Ovary (tissue), 3 donors: ENCODE results near the gene ARAP1.

Source experiments
- POLR2A ChIP-seq: fragments of 450-650 bp; IDR thresholded peaks from one replicate; pipeline ENCODE4 v1.6.1; 2017; ENCODE audit warnings: antibody characterized with exemption, mild to moderate bottlenecking, moderate library complexity
- TF ChIP-seq, protein P1 (sequence below), 3 donors: fragments of 450-650 bp in 2 of 3; fragments of 200-600 bp in 1 of 3; IDR thresholded peaks; one replicate each; pipeline versions ENCODE4 v1.5.1 to v1.8.0; 2016 to 2022; ENCODE audit warnings: antibody characterized with exemption in 3 of 3, mild to moderate bottlenecking in 1 of 3
- donor health status: DM: no; HTN: no; CAD: no.

GRCh38 chr11:72770799-72771198 lies 18.6 kb upstream of the ARAP1 start:
- TF ChIP-seq, protein P1, sequence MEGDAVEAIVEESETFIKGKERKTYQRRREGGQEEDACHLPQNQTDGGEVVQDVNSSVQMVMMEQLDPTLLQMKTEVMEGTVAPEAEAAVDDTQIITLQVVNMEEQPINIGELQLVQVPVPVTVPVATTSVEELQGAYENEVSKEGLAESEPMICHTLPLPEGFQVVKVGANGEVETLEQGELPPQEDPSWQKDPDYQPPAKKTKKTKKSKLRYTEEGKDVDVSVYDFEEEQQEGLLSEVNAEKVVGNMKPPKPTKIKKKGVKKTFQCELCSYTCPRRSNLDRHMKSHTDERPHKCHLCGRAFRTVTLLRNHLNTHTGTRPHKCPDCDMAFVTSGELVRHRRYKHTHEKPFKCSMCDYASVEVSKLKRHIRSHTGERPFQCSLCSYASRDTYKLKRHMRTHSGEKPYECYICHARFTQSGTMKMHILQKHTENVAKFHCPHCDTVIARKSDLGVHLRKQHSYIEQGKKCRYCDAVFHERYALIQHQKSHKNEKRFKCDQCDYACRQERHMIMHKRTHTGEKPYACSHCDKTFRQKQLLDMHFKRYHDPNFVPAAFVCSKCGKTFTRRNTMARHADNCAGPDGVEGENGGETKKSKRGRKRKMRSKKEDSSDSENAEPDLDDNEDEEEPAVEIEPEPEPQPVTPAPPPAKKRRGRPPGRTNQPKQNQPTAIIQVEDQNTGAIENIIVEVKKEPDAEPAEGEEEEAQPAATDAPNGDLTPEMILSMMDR (IDR thresholded peaks at IDR 0.05): no peak
- TF ChIP-seq POLR2A: no peak
